ENCODE data around the gene RELN. TPM values are rescaled to one million over a fixed set of nuclear protein-coding genes. Genes with fewer than 3 reads are reported as not detected.

RELN gene
- total RNA-seq, 2 experiments from 2014 or later: not detected

DNA sequence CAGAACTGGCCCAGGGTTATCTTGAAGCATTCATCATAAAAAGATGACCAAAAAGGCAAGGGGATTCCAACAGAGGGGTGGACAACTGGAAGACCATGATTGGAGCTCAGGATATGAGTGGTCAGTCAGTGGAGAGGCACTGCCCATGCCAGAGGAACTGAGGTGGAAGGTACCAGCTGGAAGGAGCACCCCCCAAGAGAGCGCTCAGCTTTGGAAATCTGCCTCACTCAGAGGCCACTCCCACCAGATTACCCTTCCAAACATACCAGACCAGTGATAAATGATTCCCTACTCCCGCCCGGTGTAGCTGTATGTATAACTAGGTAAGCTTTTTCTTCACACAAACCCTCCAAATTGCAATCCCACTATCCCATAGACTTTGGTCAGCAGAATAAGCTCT lies 286.5 kb downstream of the RELN start:
- H3K36me3 ChIP-seq (ENCODE audit: insufficient read depth, low read length): no peaks in the 10 kb centered on the region
- H3K36me3 Mint-ChIP-seq (ENCODE audit: low read depth): no peaks in the 10 kb centered on the region
- H3K27ac ChIP-seq (ENCODE audit: low read depth in 1 of 2, low read length in 2 of 2): no peak overlapping the region
- ChIA-PET POLR2A (no interaction called here), CTCF (no interaction called here)
- peaks cover 4% of the 10 kb centered on the region for H3K27me3 Mint-ChIP-seq
- H3K9me3 ChIP-seq (ENCODE audit: control insufficient read depth in 1 of 2, insufficient read depth in 1 of 2, low read length in 2 of 2): no peaks in the 10 kb centered on the region
- no peaks in the 10 kb centered on the region for H3K4me1 ChIP-seq (ENCODE audit: insufficient read depth, low read length)
- DNase-seq (no peak), ATAC-seq (ENCODE audit: poor library complexity) (no peak)
- H3K4me3 ChIP-seq (ENCODE audit: low read length): no peak overlapping the region
- H3K4me1 Mint-ChIP-seq (ENCODE audit: low read depth): no peaks in the 10 kb centered on the region
- H3K4me3 Mint-ChIP-seq: no peak overlapping the region
- TF ChIP-seq, protein P1, sequence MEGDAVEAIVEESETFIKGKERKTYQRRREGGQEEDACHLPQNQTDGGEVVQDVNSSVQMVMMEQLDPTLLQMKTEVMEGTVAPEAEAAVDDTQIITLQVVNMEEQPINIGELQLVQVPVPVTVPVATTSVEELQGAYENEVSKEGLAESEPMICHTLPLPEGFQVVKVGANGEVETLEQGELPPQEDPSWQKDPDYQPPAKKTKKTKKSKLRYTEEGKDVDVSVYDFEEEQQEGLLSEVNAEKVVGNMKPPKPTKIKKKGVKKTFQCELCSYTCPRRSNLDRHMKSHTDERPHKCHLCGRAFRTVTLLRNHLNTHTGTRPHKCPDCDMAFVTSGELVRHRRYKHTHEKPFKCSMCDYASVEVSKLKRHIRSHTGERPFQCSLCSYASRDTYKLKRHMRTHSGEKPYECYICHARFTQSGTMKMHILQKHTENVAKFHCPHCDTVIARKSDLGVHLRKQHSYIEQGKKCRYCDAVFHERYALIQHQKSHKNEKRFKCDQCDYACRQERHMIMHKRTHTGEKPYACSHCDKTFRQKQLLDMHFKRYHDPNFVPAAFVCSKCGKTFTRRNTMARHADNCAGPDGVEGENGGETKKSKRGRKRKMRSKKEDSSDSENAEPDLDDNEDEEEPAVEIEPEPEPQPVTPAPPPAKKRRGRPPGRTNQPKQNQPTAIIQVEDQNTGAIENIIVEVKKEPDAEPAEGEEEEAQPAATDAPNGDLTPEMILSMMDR (IDR thresholded peaks at IDR 0.05): no peak
- H3K27me3 ChIP-seq (ENCODE audit: control insufficient read depth in 1 of 2, insufficient read depth in 2 of 2, low read length in 2 of 2): no peaks in the 10 kb centered on the region
- intact Hi-C loops (cut with DNase I, micrococcal nuclease): no loop called here
- H3K9me3 Mint-ChIP-seq: no peaks in the 10 kb centered on the region
- no peak overlapping the region for H3K27ac Mint-ChIP-seq

DNA sequence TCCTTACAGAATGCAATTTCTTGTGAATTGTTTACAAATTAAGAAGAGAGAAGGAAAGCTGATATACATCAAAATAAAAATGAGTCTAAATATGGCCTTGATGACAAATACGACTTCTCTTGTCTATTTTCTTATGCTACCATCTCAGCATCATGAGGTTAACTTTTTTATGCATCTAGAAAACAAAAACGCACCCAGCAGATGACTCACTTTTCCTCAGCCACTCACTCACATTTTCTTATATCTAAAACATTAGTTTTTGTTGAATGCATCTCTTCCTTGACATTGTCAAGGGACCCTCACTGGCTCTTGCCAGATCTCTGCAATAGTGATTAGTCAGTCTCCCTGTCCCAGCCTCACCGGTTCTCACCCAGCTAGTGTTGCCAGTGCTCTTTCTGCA lies 287.0 kb downstream of the RELN start:
- H3K27me3 ChIP-seq (ENCODE audit: control insufficient read depth in 1 of 2, insufficient read depth in 2 of 2, low read length in 2 of 2): no peaks in the 10 kb centered on the region
- no peak for DNase-seq
- H3K4me3 Mint-ChIP-seq: no peak overlapping the region
- intact Hi-C loops (cut with DNase I, micrococcal nuclease): no loop called here
- TF ChIP-seq, protein P1 (IDR thresholded peaks at IDR 0.05): no peak
- no peak for ATAC-seq (ENCODE audit: poor library complexity)
- no peak overlapping the region for H3K4me3 ChIP-seq (ENCODE audit: low read length)
- no peaks in the 10 kb centered on the region for H3K36me3 Mint-ChIP-seq (ENCODE audit: low read depth)
- H3K4me1 Mint-ChIP-seq (ENCODE audit: low read depth): no peaks in the 10 kb centered on the region
- H3K9me3 ChIP-seq (ENCODE audit: control insufficient read depth in 1 of 2, insufficient read depth in 1 of 2, low read length in 2 of 2): no peaks in the 10 kb centered on the region
- ChIA-PET POLR2A (no interaction called here), CTCF (no interaction called here)
- H3K27me3 Mint-ChIP-seq: peaks cover 4% of the 10 kb centered on the region
- no peaks in the 10 kb centered on the region for H3K36me3 ChIP-seq (ENCODE audit: insufficient read depth, low read length)
- no peak overlapping the region for H3K27ac ChIP-seq (ENCODE audit: low read depth in 1 of 2, low read length in 2 of 2)
- H3K27ac Mint-ChIP-seq: no peak overlapping the region
- no peaks in the 10 kb centered on the region for H3K9me3 Mint-ChIP-seq
- no peaks in the 10 kb centered on the region for H3K4me1 ChIP-seq (ENCODE audit: insufficient read depth, low read length)

DNA sequence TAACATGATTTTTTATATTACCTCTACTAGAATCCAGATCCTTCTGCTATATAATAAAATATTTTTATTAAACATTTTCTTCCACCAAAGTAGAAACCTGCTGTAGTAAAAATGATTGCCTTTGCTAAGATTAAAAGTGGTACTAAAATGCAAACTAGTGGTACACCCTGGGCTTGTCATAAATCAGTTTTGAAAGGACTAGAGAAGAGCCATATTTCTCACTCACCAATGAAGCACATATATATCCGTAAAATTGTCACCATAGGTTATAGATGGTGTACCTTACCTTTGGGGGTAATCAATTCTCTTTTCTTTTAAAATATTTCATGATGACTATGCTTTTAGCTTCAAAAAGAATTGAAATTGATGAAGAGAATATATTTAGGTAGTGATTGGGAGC lies 290.4 kb downstream of the RELN start:
- ChIA-PET POLR2A (no interaction called here), CTCF (no interaction called here)
- no peak overlapping the region for H3K27ac ChIP-seq (ENCODE audit: low read depth in 1 of 2, low read length in 2 of 2)
- H3K27me3 ChIP-seq (ENCODE audit: control insufficient read depth in 1 of 2, insufficient read depth in 2 of 2, low read length in 2 of 2): no peaks in the 10 kb centered on the region
- H3K4me1 ChIP-seq (ENCODE audit: insufficient read depth, low read length): no peaks in the 10 kb centered on the region
- H3K4me3 Mint-ChIP-seq: no peak overlapping the region
- ATAC-seq (ENCODE audit: poor library complexity) (no peak), DNase-seq (no peak)
- H3K36me3 Mint-ChIP-seq (ENCODE audit: low read depth): no peaks in the 10 kb centered on the region
- no peak overlapping the region for H3K27ac Mint-ChIP-seq
- H3K36me3 ChIP-seq (ENCODE audit: insufficient read depth, low read length): no peaks in the 10 kb centered on the region
- H3K4me3 ChIP-seq (ENCODE audit: low read length): no peak overlapping the region
- no peaks in the 10 kb centered on the region for H3K9me3 ChIP-seq (ENCODE audit: control insufficient read depth in 1 of 2, insufficient read depth in 1 of 2, low read length in 2 of 2)
- H3K27me3 Mint-ChIP-seq: no peaks in the 10 kb centered on the region
- TF ChIP-seq, protein P1 (IDR thresholded peaks at IDR 0.05): no peak
- intact Hi-C loops (cut with DNase I, micrococcal nuclease): no loop called here
- H3K9me3 Mint-ChIP-seq: no peaks in the 10 kb centered on the region
- no peaks in the 10 kb centered on the region for H3K4me1 Mint-ChIP-seq (ENCODE audit: low read depth)

All from CD4-positive, alpha-beta T cell (primary cell).